HepG2 (cell line): ENCODE data around the gene MYO15A. TPM values are rescaled to one million over a fixed set of nuclear protein-coding genes. Genes with fewer than 3 reads are reported as not detected.

Experiments used
- FOXO1 ChIP-seq: sonication (generic); formaldehyde crosslinking; IDR thresholded peaks from 2 replicates; pipeline ENCODE4 v1.4.0; 2020; ENCODE audit warnings: missing genetic modification reagents
- HCFC1 ChIP-seq: fragments of 150-350 bp; IDR thresholded peaks from 2 replicates; pipeline ENCODE4 v1.6.1; 2014; ENCODE audit warnings: low read depth, low read length
- HIVEP1 ChIP-seq: sonication (generic); formaldehyde crosslinking; IDR thresholded peaks from 2 replicates; pipeline ENCODE4 v1.4.0; 2020; ENCODE audit warnings: mild to moderate bottlenecking, missing genetic modification reagents
- KLF16 ChIP-seq, 2 experiments: sonication (generic) in 1 of 2; formaldehyde crosslinking in 1 of 2; IDR thresholded peaks; 2 replicates each; pipeline versions ENCODE4 v1.6.1 to v1.8.0; 2016 to 2023; ENCODE audit warnings: missing genetic modification reagents in 2 of 2, missing compliant biosample characterization in 1 of 2
- MAFF ChIP-seq: IDR thresholded peaks from 2 replicates; pipeline ENCODE4 v1.6.1; 2011; ENCODE audit warnings: low read depth, low read length, improper control_type of control experiment
- MAFG ChIP-seq: sonication (generic); formaldehyde crosslinking; IDR thresholded peaks from 2 replicates; pipeline ENCODE4 v1.5.1; 2020; ENCODE audit warnings: mild to moderate bottlenecking, missing genetic modification reagents
- MEIS2 ChIP-seq: sonication (generic); formaldehyde crosslinking; IDR thresholded peaks from 2 replicates; pipeline ENCODE4 v1.9.0; 2021; ENCODE audit warnings: mild to moderate bottlenecking, missing genetic modification reagents
- MXI1 ChIP-seq: IDR thresholded peaks from 3 replicates; pipeline ENCODE4 v1.6.1; 2012; ENCODE audit warnings: low read depth, low read length, inconsistent platforms, borderline replicate concordance
- PPARG ChIP-seq: conservative IDR thresholded peaks from 2 replicates; pipeline ENCODE4 v1.6.1; 2016; ENCODE audit warnings: missing biosample characterization, missing genetic modification reagents
- RBM39 ChIP-seq: fragments of 200-400 bp; formaldehyde crosslinking; IDR thresholded peaks from one replicate; pipeline ENCODE4 v1.6.1; 2018; ENCODE audit warnings: antibody characterized with exemption, mild to moderate bottlenecking, low read depth, low read length; ENCODE audit not compliant: poor library complexity, severe bottlenecking
- SMYD3 ChIP-seq: sonication (generic); formaldehyde crosslinking; IDR thresholded peaks from 2 replicates; pipeline ENCODE4 v1.8.1; 2023; ENCODE audit warnings: mild to moderate bottlenecking, missing genetic modification reagents
- SOX13 ChIP-seq, 3 experiments: fragments of 450-650 bp in 1 of 3; sonication (generic) in 1 of 3; formaldehyde crosslinking in 1 of 3; IDR thresholded peaks in 2 of 3; conservative IDR thresholded peaks in 1 of 3; 2 replicates each; pipeline versions ENCODE4 v1.5.0 to v1.6.1; 2016 to 2020; ENCODE audit warnings: antibody characterized with exemption in 1 of 3, mild to moderate bottlenecking in 1 of 3, missing compliant biosample characterization in 1 of 3, missing genetic modification reagents in 1 of 3, moderate library complexity in 1 of 3
- SOX5 ChIP-seq: IDR thresholded peaks from 2 replicates; pipeline ENCODE4 v1.6.1; 2016; ENCODE audit warnings: borderline replicate concordance
- SP1 ChIP-seq, 2 experiments: fragments of 450-650 bp in 1 of 2; sonication (generic) in 1 of 2; formaldehyde crosslinking in 1 of 2; IDR thresholded peaks; 2 replicates each; pipeline versions ENCODE4 v1.4.0 to v1.6.1; 2016 to 2020; ENCODE audit warnings: missing genetic modification reagents in 1 of 2
- STAT5B ChIP-seq: sonication (generic); formaldehyde crosslinking; IDR thresholded peaks from 2 replicates; pipeline ENCODE4 v1.4.0; 2020; ENCODE audit warnings: missing genetic modification reagents
- TEF ChIP-seq: sonication (generic); formaldehyde crosslinking; IDR thresholded peaks from 2 replicates; pipeline ENCODE4 v1.5.0; 2020; ENCODE audit warnings: missing genetic modification reagents
- ZFP91 ChIP-seq: sonication (generic); formaldehyde crosslinking; IDR thresholded peaks from 2 replicates; pipeline ENCODE4 v1.9.0; 2022; ENCODE audit warnings: missing genetic modification reagents, mild to moderate bottlenecking, borderline replicate concordance
- ZFX ChIP-seq: sonication (generic); formaldehyde crosslinking; IDR thresholded peaks from 2 replicates; pipeline ENCODE4 v1.4.0; 2020; ENCODE audit warnings: mild to moderate bottlenecking, low read depth, missing genetic modification reagents, moderate library complexity
- ZMAT5 ChIP-seq: sonication (generic); formaldehyde crosslinking; IDR thresholded peaks from 2 replicates; pipeline ENCODE4 v1.5.0; 2020; ENCODE audit warnings: mild to moderate bottlenecking, low read depth, missing genetic modification reagents, borderline replicate concordance
- ZNF24 ChIP-seq: fragments of 450-650 bp; IDR thresholded peaks from 2 replicates; pipeline ENCODE4 v1.6.1; 2017; ENCODE audit warnings: antibody characterized with exemption, mild to moderate bottlenecking
- ZNF317 ChIP-seq: sonication (generic); formaldehyde crosslinking; IDR thresholded peaks from 2 replicates; pipeline ENCODE4 v1.5.0; 2020; ENCODE audit warnings: mild to moderate bottlenecking, missing genetic modification reagents
- ZNF430 ChIP-seq: sonication (generic); formaldehyde crosslinking; IDR thresholded peaks from 2 replicates; pipeline ENCODE4 v1.9.0; 2021; ENCODE audit warnings: mild to moderate bottlenecking, missing genetic modification reagents
- ZNF747 ChIP-seq: sonication (generic); formaldehyde crosslinking; IDR thresholded peaks from 2 replicates; pipeline ENCODE4 v1.8.1; 2023; ENCODE audit warnings: missing genetic modification reagents, mild to moderate bottlenecking, borderline replicate concordance
- polyA plus RNA-seq, 8 experiments: library from polyadenylated mRNA; depleted of rRNA in 3 of 8; stranded (reverse) in 7 of 8; unstranded in 1 of 8; fragments of >200 nt; fragmentation: Illumina TruSeq in 4 of 8; extraction: Trizol in 4 of 8; gene quantifications; 2 replicates each; pipeline versions ENCODE4 v1.2.1 to v1.2.3, GENCODE V29; 2011 to 2016; ENCODE audit warnings: low read depth in 4 of 8, missing spikeins in 1 of 8, mixed read lengths in 1 of 8; ENCODE audit not compliant: insufficient read depth in 1 of 8
- total RNA-seq, 5 experiments: library from RNA; depleted of rRNA; stranded (reverse); fragments of >200 nt; fragmentation: Illumina TruSeq; extraction: Trizol; gene quantifications; 2 replicates each; pipeline ENCODE4 v1.2.3, GENCODE V29; 2016; ENCODE audit warnings: low read depth in 1 of 5
- TF ChIP-seq, protein P1 (sequence below): sonication (generic); formaldehyde crosslinking; IDR thresholded peaks from 2 replicates; pipeline ENCODE4 v1.4.0; 2020; ENCODE audit warnings: missing genetic modification reagents, borderline replicate concordance

The MYO15A gene
- total and polyA plus RNA-seq, 2 of the 13 experiments (the other 11 are each of a cell fraction or from before 2014, with no cell fraction given): 0.07 to 0.20 TPM

- TF ChIP-seq ZFP91: no peak
- TF ChIP-seq SP1 (IDR thresholded peaks at IDR 0.05): no peak
- no peak for TF ChIP-seq SP1 (CRISPR knock-in tag; IDR thresholded peaks at IDR 0.05)
- 0 out of 2 replicates have a peak, but pooled peaks have one; percentile 25 for TF ChIP-seq PPARG (CRISPR knock-in tag)
- TF ChIP-seq SMYD3 (CRISPR knock-in tag): no peak
- TF ChIP-seq MAFG: no peak
- no peak for TF ChIP-seq ZMAT5 (CRISPR knock-in tag)
- TF ChIP-seq, protein P1, sequence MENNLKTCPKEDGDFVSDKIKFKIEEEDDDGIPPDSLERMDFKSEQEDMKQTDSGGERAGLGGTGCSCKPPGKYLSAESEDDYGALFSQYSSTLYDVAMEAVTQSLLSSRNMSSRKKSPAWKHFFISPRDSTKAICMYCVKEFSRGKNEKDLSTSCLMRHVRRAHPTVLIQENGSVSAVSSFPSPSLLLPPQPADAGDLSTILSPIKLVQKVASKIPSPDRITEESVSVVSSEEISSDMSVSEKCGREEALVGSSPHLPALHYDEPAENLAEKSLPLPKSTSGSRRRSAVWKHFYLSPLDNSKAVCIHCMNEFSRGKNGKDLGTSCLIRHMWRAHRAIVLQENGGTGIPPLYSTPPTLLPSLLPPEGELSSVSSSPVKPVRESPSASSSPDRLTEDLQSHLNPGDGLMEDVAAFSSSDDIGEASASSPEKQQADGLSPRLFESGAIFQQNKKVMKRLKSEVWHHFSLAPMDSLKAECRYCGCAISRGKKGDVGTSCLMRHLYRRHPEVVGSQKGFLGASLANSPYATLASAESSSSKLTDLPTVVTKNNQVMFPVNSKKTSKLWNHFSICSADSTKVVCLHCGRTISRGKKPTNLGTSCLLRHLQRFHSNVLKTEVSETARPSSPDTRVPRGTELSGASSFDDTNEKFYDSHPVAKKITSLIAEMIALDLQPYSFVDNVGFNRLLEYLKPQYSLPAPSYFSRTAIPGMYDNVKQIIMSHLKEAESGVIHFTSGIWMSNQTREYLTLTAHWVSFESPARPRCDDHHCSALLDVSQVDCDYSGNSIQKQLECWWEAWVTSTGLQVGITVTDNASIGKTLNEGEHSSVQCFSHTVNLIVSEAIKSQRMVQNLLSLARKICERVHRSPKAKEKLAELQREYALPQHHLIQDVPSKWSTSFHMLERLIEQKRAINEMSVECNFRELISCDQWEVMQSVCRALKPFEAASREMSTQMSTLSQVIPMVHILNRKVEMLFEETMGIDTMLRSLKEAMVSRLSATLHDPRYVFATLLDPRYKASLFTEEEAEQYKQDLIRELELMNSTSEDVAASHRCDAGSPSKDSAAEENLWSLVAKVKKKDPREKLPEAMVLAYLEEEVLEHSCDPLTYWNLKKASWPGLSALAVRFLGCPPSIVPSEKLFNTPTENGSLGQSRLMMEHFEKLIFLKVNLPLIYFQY (CRISPR knock-in tag): 0 out of 2 replicates have a peak, but pooled peaks have one; percentile 42
- TF ChIP-seq HIVEP1 (CRISPR knock-in tag): no peak
- TF ChIP-seq RBM39: no peak
- TF ChIP-seq ZNF317 (CRISPR knock-in tag): 0 out of 2 replicates have a peak, but pooled peaks have one; percentile 24
- no peak for TF ChIP-seq SOX13 (IDR thresholded peaks at IDR 0.05)
- 0 out of 4 replicates have a peak, but pooled peaks of 1 of the 2 experiments have one; percentile 36 for TF ChIP-seq SOX13 (CRISPR knock-in tag; conservative IDR thresholded peaks at IDR 0.05 in 1 of 2, IDR thresholded peaks at IDR 0.05 in 1 of 2)
- no peak; the same call in 2 of the 3 replicates for TF ChIP-seq MXI1
- no peak for TF ChIP-seq TEF (CRISPR knock-in tag)
- no peak for TF ChIP-seq SOX5
- no peak for TF ChIP-seq ZNF24
- peak; percentile 15; the same call in 1 of the 2 replicates for TF ChIP-seq FOXO1
- TF ChIP-seq KLF16 (CRISPR knock-in tag; IDR thresholded peaks at IDR 0.05): peak in 1 of 2 experiments; percentile 21; a peak in 1 of 4 replicates
- TF ChIP-seq ZNF430 (CRISPR knock-in tag): 0 out of 2 replicates have a peak, but pooled peaks have one; percentile 56
- TF ChIP-seq ZNF747 (CRISPR knock-in tag): no peak
- TF ChIP-seq ZFX (CRISPR knock-in tag): peak; percentile 40; the same call in 1 of the 2 replicates
- no peak for TF ChIP-seq MAFF
- TF ChIP-seq MEIS2 (CRISPR knock-in tag): no peak
- TF ChIP-seq HCFC1: no peak
- TF ChIP-seq STAT5B: no peak
Observed at GRCh38 chr17:18191236-18191667, 82.7 kb downstream of the MYO15A start (continued).
